ENCODE results near the gene RAD21L1. TPM values are rescaled to one million over a fixed set of nuclear protein-coding genes. Genes with fewer than 3 reads are reported as not detected.

RAD21L1 gene
- total RNA-seq, 2 donors from 2014 or later, result 1.4 TPM; not detected in 1

DNA sequence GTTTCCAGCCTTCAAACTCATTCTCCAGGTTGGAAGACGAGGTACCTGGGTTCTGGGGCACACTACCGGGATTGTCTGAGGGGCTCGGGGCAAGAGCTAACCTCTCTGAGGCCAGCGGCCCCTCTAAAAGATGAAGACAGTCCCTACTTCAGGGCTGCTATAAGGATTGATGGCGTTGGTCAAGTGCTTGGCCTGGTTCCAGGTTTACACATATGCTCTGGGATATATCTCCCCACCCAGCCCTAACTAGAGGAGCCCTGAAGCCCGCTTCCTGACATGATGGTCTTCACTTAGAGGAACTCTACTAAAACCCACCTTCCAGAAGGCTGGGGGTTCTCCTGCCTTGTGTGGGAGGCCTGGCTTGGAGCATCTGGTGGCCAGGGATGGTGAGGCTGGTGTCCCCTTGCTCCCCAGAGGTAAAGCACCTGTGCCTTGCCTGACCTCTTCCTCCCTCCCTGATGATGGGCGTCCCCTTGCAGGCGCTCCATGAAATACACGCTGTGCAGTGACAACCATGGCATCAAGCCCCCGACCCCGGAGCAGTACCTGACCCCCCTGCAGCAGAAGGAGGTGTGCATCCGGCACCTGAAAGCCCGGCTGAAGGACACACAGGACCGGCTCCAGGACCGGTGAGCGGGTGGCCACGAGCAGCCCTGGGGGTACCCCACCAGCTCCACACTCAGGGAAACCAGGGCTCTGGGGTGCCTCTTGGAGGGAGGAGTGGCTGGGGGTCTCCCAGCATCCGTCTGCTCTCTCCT, 74.4 kb downstream of the RAD21L1 start:
- Histone ChIP-seq H3K27me3 (ENCODE audit: control insufficient read depth, insufficient read depth, low read length, poor library complexity, severe bottlenecking) (no peaks in the 10 kb centered on the region), H3K9ac (ENCODE audit: extremely low read depth, low read length, poor library complexity, severe bottlenecking) (no peak overlapping the region), H3K9me3 (ENCODE audit: control insufficient read depth, low read length) (no peaks in the 10 kb centered on the region), H3K4me1 (ENCODE audit: control insufficient read depth, insufficient read depth, low read length) (peaks cover 6% of the 10 kb centered on the region), H3K36me3 (ENCODE audit: control insufficient read depth, insufficient read depth, low read length) (no peaks in the 10 kb centered on the region), H3K4me3 (ENCODE audit: low read length) (peak overlapping the region; percentile 3), H3K27ac (ENCODE audit: low read depth, low read length) (no peak overlapping the region)
- Mint-ChIP-seq H3K27ac (no peak overlapping the region), H3K4me3 (no peak overlapping the region), H3K36me3 (ENCODE audit: low read depth) (peaks cover 5% of the 10 kb centered on the region), H3K4me1 (peaks cover 8% of the 10 kb centered on the region), H3K9me3 (no peaks in the 10 kb centered on the region), H3K27me3 (ENCODE audit: insufficient read depth) (peaks cover 3% of the 10 kb centered on the region)
- 93 to 94% methylated on average over 12 to 18 of the region's 18 CpGs for WGBS, 2 experiments (ENCODE audit: insufficient coverage in 1 of 2, insufficient read length in 1 of 2)
- DNase-seq, result no peak
- TF ChIP-seq, protein P1, sequence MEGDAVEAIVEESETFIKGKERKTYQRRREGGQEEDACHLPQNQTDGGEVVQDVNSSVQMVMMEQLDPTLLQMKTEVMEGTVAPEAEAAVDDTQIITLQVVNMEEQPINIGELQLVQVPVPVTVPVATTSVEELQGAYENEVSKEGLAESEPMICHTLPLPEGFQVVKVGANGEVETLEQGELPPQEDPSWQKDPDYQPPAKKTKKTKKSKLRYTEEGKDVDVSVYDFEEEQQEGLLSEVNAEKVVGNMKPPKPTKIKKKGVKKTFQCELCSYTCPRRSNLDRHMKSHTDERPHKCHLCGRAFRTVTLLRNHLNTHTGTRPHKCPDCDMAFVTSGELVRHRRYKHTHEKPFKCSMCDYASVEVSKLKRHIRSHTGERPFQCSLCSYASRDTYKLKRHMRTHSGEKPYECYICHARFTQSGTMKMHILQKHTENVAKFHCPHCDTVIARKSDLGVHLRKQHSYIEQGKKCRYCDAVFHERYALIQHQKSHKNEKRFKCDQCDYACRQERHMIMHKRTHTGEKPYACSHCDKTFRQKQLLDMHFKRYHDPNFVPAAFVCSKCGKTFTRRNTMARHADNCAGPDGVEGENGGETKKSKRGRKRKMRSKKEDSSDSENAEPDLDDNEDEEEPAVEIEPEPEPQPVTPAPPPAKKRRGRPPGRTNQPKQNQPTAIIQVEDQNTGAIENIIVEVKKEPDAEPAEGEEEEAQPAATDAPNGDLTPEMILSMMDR (conservative IDR thresholded peaks at IDR 0.05), result no peak

- H3K4me1 Mint-ChIP-seq, result peaks cover 8% of the 10 kb centered on the region
- Histone ChIP-seq H3K4me3 (ENCODE audit: low read length) (peak overlapping the region; percentile 3), H3K9ac (ENCODE audit: extremely low read depth, low read length, poor library complexity, severe bottlenecking) (no peak overlapping the region), H3K36me3 (ENCODE audit: control insufficient read depth, insufficient read depth, low read length) (no peaks in the 10 kb centered on the region), H3K9me3 (ENCODE audit: control insufficient read depth, low read length) (no peaks in the 10 kb centered on the region), H3K27ac (ENCODE audit: low read depth, low read length) (no peak overlapping the region), H3K27me3 (ENCODE audit: control insufficient read depth, insufficient read depth, low read length, poor library complexity, severe bottlenecking) (no peaks in the 10 kb centered on the region), H3K4me1 (ENCODE audit: control insufficient read depth, insufficient read depth, low read length) (peaks cover 6% of the 10 kb centered on the region)
- peak overlapping the region; percentile 29 for H3K4me3 Mint-ChIP-seq
- DNase-seq, result peak; percentile 91
- TF ChIP-seq, protein P1 (conservative IDR thresholded peaks at IDR 0.05), result no peak
- H3K9me3 Mint-ChIP-seq, result no peaks in the 10 kb centered on the region
- WGBS, 2 experiments (ENCODE audit: insufficient coverage in 1 of 2, insufficient read length in 1 of 2), result 6 to 17% methylated on average over 5 to 9 of the region's 9 CpGs
- peaks cover 5% of the 10 kb centered on the region for H3K36me3 Mint-ChIP-seq (ENCODE audit: low read depth)
- H3K27ac Mint-ChIP-seq, result peak overlapping the region; percentile 92
- H3K27me3 Mint-ChIP-seq (ENCODE audit: insufficient read depth), result peaks cover 3% of the 10 kb centered on the region
These were observed 75.2 kb downstream of the RAD21L1 start for GRCh38 chr20:1301031-1301529.

GRCh38 chr20:1302685-1303541, 77.1 kb downstream of the RAD21L1 start:
- WGBS, 2 experiments (ENCODE audit: insufficient coverage in 1 of 2, insufficient read length in 1 of 2), result 92 to 94% methylated on average over 8 to 12 of the region's 12 CpGs
- Mint-ChIP-seq H3K4me1 (peaks cover 8% of the 10 kb centered on the region), H3K9me3 (no peaks in the 10 kb centered on the region)

More at GRCh38 chr20:1302685-1303541, 77.1 kb downstream of the RAD21L1 start:
- no peak for DNase-seq
- no peak overlapping the region for H3K27ac ChIP-seq (ENCODE audit: low read depth, low read length)
- no peak overlapping the region for H3K4me3 ChIP-seq (ENCODE audit: low read length)
- H3K36me3 Mint-ChIP-seq (ENCODE audit: low read depth), result peaks cover 4% of the 10 kb centered on the region
- H3K27me3 Mint-ChIP-seq (ENCODE audit: insufficient read depth), result peaks cover 3% of the 10 kb centered on the region
- no peaks in the 10 kb centered on the region for H3K36me3 ChIP-seq (ENCODE audit: control insufficient read depth, insufficient read depth, low read length)
- H3K9ac ChIP-seq (ENCODE audit: extremely low read depth, low read length, poor library complexity, severe bottlenecking), result no peak overlapping the region
- H3K27me3 ChIP-seq (ENCODE audit: control insufficient read depth, insufficient read depth, low read length, poor library complexity, severe bottlenecking), result no peaks in the 10 kb centered on the region
- no peak overlapping the region for H3K4me3 Mint-ChIP-seq
- TF ChIP-seq, protein P1 (conservative IDR thresholded peaks at IDR 0.05), result no peak
- no peaks in the 10 kb centered on the region for H3K9me3 ChIP-seq (ENCODE audit: control insufficient read depth, low read length)
- H3K27ac Mint-ChIP-seq, result no peak overlapping the region
- peaks cover 6% of the 10 kb centered on the region for H3K4me1 ChIP-seq (ENCODE audit: control insufficient read depth, insufficient read depth, low read length)

Measured in endodermal cell (in vitro differentiated cells).